NCI-H446 (cell line): ENCODE measurements around the gene MEPE.

ENCODE experiments used
- DNase-seq, 2 experiments: peaks; one replicate each; lab custom pipeline; 2025; lab: John Stamatoyannopoulos, UW

Gene MEPE, protein sequence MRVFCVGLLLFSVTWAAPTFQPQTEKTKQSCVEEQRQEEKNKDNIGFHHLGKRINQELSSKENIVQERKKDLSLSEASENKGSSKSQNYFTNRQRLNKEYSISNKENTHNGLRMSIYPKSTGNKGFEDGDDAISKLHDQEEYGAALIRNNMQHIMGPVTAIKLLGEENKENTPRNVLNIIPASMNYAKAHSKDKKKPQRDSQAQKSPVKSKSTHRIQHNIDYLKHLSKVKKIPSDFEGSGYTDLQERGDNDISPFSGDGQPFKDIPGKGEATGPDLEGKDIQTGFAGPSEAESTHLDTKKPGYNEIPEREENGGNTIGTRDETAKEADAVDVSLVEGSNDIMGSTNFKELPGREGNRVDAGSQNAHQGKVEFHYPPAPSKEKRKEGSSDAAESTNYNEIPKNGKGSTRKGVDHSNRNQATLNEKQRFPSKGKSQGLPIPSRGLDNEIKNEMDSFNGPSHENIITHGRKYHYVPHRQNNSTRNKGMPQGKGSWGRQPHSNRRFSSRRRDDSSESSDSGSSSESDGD

DNA sequence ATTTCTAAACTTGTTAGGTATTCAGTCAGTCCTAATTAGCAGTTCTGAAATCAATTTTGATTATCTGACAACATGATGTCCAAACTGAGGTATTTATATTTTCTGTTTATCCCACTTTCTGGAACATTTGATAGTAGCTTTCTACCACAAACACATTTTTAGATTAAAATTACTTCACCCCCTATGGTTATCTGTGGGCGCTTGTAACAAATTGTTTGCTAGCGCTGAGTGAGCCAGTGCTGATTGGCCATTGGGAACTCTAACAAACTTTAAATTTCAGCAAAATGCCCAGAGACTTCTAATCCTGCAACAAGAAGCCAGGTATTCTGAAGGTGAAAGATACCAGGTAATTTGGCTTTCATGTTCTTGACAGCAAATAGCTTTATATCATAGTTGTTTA, at the start of gene MEPE:
Gene MEPE (plus strand): TSS at position 301 of the 400 bp plus-strand sequence. CDS start 1,746 bp downstream, outside the sequence.
- no peak for DNase-seq

DNA sequence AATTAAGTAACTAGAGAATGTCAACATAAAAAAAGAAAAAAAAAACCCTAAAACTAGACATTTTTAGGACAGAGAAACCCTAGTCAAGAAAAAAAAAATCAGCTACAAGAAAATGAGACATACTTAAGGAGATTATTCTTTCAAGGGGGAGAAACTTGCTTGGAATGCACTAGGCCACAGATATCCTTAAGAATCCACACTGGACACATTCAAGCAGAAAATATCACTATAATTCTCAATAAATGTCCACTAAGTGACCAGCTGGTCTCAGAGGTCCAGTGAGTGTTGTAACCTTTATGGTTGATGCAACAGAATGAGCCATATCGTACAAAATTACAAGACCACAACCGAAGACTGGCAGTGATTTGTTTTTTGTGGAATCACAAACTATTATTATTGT, 49.0 kb upstream of the MEPE start:
- DNase-seq = no peak

DNA sequence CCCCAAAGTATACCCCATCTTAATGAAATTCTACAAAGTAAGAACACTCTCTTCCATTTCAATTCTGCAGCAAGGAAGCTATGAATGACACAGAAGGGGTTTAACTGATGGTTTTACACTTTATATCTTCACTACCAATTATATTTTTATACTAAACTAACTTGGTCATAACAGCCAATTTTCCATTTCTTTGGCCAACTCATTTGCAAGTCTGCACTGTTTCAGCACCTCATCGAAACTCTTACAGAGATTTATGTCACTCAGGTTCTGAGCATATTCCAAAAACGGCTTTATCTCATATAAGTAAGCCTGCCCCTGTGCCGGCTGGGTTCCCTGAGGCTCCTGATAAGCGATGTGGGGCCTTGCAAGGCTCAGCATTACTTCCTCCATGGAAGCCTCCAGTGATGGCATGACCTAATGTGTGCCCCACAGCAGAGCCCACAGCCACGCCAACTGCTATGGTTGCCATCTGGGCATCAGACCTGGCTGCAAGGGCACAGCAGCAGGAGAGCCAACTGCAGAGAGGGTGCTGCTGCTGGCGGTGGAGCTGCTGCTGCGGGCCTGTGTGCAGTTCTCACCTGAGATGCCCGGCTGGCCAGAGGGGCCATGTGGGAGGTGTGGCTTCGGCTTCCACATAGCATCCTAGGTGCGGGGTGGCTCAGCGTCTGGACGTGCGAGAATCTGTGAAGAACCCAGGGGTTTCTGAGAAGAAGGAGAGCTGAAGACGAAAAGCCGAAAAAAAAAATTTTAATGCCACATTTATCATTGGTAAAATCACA, 46.8 kb upstream of the MEPE start:
- no peak for DNase-seq

DNA sequence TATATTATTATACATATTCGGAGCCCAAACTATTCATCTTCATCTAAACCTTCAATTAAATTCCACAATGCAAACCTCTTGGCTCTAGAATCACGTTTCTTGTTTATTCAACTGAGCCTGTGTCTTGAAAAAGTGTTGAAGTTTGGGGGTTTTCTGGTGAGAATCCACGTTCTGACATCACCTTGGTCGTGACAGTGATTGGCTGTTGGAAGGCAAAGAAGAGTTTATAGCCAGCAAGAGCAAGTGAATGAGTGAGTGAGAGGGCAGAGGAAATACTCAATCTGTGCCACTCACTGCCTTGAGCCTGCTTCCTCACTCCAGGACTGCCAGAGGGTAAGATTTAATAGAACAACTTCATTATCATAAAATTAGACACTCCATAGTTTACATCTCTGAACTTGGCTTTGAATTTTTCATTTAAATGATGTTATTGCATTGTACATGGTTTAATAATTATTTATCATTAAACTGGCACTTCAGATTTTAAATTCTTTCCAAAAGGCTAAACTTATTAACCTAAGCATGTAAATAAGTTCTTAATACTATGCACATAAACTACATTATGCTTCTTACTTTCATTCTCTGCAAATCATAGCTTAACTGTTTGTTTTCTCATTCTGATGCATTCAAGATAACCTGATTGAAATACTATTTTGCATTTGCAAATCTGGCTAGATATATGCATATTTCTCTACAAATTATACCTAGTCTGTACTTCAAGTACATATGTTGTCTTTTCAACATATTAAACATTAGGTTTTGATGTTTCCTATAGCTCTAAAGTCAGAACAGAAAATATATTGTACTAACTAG, 33.3 kb upstream of the MEPE start, which contains the start of gene IBSP:
Gene IBSP (plus strand): TSS at position 254 of the 813 bp plus-strand sequence. CDS start 2,808 bp downstream, outside the sequence.
- DNase-seq = no peak

DNA sequence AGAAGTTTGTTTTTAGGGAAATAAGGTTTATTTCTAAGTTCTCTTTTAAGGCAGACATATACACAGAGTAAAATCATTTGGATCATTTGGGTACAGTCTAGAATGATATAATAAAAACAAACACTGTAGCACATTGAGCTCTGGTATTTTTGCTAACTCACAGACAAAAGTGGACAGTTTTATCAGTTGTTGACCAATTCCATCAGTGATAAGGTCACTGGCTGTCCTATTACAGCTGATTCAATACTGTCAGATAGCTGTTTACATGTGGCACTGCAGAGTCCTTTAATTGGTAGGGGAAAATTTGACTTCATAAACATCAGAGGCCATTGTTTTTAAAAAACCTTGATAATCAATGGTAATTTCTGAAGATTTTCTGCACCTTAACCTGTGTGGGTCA, 29.9 kb upstream of the MEPE start:
- no peak for DNase-seq

DNA sequence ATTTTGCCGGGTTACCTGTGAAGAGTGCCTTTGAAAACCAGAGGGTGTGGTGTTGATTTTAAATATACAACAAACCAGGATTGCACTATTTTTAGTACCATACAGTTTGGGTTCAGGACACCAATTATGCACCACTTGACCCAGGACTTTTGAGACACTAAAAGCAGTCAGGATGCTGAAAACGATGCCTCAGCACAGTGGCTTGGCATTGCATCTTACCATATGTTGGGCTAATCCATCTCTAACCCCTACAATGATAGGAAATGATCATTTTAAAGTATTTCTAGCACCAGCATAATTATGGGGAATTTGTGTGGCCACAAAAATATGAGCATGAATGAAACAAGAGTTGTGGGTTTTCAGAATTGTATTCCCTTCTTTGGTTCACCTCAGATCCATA, 29.3 kb upstream of the MEPE start:
- no peak for DNase-seq

DNA sequence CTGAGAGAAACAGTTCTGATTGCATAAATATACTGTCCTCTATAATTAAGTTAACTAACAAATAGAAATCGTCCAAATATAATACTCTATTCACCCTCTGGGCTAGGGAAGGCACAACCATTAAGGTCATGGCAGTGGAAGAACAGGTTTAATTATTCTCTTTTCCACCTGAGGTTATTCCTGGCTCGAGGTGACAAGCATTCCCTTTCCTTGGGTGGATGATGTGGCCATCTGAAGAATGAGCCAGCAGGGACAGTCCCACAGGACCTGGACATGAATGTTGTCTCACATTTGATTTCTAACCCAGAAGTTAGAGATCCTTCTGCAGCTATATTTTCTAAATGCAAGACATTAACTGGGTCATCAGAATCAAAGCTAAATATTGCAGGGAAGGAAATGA, 27.9 kb upstream of the MEPE start:
- DNase-seq = no peak

DNA sequence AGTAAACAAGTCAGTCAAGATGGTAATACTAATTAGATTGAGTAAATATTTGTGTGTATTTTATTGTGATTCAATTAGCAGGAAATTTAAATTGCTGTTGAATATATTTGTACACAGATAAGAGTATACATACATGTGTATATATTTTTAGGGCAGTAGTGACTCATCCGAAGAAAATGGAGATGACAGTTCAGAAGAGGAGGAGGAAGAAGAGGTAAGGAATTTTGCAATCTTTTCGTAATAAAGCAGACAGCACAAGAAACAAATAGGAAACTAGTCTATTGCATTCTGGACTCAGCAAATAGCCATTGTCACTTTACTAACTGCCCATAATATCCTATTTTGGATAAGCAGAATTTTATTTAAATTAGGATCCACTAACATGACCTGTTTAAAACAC, 26.8 kb upstream of the MEPE start:
- DNase-seq = no peak

DNA sequence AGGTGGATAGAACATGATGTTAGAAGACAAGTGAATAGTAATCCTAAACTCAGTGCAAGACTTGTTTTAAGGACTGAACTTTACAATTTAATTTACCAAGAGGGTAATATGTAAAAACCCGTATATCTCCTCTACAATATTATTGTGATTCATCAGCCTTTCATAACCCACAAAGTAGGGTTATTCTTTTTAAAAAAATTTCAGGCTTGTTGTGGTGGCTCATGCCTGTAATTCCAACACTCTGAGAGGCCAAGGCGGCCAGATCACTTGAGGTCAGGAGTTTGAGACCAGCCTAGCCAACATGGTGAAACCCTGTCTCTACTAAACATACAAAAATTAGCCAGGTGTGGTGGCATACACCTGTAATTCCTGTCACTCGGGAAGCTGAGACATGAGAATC, 26.2 kb upstream of the MEPE start:
- DNase-seq = no peak

DNA sequence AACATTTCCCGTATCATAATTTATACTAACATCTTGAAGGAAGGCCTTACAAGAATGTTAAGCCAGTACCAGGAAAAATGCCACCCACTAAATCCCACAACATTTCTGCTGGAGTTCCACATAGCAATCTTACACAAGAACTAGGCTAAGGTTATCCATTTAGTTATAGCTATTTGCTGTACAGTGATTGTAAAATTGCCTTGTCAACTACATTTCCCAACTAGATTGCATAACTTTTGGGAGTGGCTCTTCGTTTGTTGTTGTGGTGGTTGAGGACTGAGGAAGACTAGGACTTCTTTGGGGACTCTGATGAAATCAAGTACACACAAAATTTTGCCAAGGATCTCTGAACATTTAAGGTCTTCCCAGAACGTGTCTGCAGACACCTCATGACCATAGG, 25.4 kb upstream of the MEPE start:
- DNase-seq = no peak

DNA sequence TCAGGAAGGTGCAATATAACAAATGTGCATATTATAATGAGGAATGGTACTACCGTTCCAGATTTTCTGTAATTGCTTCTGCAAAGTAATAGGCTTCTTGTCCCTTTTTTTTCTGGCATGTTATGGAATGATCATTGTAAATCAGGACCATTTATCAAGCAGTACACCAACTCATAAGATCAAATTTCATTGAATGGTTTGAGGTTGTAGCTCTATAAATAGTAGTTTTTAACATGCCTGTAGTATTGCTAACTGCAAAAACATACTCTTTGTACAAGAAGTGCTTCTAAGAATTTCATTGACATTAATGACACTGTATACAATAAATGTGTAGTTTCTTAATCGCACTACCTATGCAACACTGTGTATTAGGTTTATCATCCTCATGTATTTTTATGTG, 20.8 kb upstream of the MEPE start:
- DNase-seq = no peak

DNA sequence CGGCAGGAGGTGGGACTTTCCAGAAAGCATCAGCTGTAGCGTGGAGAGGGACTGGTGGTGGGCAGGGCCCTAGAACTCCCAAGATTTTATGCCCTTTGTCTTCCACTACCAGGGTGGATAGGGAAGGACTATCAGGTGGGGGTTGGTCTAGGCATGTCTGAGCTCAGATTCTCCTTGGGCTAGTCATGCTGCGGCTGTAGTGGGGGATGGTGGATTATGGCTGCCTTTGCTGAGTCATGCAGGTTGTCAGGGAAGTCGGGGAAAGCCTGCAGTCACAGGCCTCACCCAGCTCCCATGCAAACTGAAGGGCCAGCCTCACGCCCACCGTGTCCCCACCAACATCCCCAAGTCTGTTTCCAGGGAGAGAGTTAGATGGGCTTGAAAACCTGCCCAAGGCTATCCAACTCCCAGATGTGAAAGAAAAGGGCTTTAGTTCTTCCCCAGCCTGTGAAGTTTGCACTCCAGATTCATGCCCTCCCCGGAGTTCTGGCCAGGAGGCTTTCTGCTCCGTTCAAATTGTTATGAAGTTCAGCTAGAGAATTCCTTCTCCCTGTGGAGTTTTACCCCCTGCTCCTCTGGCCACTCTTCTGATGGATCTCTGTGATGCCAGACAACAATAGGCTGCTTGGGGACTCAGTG, 13.4 kb upstream of the MEPE start:
- DNase-seq = no peak

DNA sequence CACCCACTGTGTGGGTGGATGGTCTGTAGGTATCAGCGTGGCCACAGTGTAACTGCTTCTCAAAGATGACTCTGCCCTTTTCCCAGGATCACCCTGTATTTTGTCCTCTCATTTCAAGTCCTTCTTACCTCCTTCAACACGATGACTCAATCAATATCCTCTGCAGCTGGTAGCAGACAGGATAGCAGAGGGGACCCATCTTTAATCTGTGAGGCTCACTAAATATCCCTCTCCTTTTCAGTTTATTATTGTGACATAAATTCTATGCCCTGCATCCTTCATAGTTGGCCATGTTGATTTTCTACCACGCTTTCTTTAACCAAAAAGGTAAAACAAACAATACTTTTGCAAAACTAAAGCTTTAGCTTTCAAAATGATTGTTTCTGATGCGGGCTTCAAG, 9.6 kb upstream of the MEPE start:
- DNase-seq = no peak

DNA sequence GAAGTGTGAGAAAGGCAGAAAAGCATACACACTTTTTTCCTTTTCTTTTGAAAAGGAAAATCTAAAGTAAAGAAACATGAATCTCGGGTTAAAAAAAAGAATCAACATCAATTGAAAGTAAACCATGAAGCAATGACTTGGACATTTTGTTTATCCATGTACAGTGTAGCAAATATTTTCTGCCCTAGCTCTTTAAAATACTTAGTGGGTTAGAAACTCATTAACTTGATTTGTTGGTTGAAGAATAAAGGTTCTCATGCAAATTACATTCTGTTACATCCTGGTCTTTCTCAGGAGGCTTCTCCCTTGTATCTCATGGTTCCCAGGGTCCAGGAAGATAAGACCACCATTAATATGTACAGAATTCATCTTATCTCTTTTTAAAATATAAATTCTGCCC, 9.0 kb upstream of the MEPE start:
- DNase-seq = no peak

DNA sequence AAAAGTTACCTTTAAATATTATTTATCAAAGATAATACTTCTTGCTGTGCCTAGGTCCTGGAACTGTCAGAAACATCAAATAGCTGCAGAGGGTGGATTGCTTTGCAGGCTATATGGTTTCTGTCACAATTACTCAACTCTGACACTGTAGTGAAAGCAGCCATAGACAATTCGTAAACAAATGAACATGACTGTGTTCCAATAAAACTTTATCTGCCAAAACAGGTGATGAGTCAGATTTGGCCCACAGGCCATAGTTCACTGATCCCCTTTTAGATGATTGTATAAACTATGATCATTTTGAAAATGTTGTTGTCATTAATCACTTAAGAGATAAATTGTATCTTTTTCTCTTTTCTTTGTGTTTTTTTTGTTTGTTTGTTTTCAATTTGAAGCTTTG, 8.4 kb upstream of the MEPE start:
- no peak for DNase-seq

DNA sequence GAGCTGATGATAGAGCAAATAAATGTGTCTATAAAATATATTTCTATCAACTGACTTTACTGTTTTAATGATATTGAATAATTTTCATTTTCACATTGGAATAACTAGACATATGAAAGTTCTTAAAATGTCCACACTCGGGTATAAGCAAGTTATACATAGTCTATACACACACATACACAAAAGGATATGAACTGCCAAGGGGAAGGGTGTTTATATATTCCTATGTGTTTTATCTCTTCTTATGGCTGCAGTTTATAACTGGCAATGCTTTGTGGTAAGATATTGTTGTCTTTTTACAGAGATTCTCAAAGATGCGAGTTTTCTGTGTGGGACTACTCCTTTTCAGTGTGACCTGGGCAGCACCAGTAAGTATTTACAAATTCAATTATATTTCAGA, 1.6 kb downstream of the MEPE start:
- no peak for DNase-seq

DNA sequence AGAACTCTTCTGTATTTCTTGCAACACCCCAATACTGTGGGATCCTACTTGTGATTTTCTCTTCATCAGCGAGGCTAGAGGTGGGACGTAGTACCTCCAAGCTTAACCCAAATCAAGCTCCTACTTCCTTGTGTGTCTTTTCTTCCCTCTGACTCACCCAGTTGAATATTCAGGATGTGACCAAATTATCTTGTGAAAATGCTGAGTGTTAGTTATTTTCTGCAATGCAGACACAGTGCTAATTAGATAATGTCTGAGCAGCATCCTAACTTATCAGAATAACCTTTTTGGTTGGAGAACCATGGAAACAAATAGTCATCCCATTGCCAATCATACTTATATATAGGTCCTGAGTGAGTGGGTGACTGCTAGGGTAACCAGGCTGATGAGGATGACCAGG, 2.4 kb downstream of the MEPE start:
- no peak for DNase-seq

DNA sequence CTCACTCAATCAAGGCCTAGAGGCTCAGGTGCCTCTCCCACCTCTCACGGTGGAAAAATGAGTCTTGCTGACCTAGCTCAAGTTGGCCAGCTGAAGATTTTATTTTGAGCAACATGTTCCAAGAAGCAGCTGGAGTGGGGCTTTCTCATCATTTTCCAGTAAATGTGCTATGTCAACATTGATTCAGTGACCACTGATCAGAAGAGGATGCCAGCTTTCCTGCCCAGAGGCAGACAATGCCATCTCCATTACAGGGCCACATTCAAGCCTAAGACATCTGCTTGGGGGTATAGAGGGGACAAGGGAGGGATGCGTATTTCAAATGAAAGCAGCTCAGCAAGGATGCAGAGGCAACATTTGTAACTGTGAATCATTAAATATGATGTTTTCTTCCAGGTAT, 3.0 kb downstream of the MEPE start:
- no peak for DNase-seq

DNA sequence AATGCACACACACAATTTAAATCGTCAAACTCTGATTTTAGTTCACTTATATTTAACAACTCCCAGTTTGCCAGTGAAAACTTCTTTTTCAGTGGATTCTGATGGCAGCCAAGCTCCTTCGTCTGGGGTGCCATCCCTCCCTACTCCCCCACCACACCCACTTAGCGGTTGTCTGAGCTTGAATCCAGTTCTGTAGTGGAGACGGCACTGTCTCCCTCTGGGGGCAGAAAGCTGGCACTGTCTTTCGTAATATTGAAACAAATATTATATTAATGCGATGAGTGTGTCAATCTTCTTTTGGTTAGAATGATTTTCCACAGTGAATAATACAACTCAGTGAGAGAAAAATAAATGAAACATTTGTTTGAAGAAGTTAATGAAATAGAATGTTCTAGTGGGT, 5.4 kb downstream of the MEPE start:
- DNase-seq = no peak

DNA sequence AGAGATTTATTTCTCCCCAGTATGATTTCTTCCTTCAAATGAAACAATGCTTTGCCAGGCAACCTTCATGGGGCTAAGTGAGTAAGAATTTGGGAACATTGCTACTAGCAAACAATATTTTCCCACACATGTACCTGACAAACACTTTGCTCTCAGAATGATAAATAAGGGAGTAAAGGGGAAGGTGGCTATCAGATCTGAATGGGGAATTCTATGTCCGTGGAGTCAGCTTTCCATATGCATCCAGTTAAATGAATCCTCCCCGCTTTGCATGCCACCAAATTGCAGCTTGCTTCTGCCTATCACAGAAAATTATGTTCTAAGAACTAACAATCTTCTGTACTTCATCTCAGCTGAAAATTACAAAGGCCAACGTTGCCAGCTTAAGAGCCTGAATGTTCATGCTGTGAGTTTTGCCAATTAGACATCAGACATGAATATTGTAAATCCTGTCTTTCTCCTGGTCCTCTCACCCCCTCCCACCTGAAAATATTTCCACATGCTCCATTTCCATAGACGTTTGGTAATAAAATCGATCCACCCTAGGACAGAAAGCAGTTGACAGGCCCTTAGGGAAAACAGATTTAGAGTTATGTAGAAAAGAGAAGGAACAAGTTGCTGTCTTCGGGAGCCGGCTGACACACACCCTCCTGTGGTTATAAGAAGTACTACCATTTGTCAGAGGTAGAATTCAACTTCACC, 6.3 kb downstream of the MEPE start:
- DNase-seq = peak; percentile 10 to 31

DNA sequence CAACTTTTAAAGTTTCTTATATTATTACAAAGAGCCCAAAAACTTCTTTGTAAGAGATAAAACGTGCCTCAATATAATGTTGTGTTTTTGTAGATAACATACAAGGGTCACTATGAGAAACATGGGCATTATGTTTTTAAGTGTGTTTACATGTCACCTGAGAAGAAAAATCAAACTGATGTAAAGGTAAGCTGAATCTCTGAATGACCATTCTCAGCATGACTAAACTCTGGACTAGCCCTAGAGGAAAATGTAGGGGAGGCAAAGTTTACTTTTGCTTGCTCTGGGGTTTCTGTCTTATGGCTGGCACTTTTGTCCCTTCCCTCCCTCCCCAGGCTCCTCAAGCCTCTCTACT, 6.8 kb downstream of the MEPE start:
- no peak for DNase-seq
